Spinal cord (tissue), 10 donors: Measurements from ENCODE around the gene P2RY12. TPM values are rescaled to one million over a fixed set of nuclear protein-coding genes. Genes with fewer than 3 reads are reported as not detected.
A peak's percentile ranks its signal among the peaks of the same experiment; 100 is the strongest.

Source experiments
- DNase-seq, 6 donors: peaks; one replicate each; pipeline versions ENCODE4 v3.0.0 to v3.0.0-alpha.2; 2013 to 2015; ENCODE audit warnings: low spot score in 6 of 6, low read depth in 4 of 6
- H3K27ac ChIP-seq: one replicate; pipeline ENCODE4 v1.5.1; 2013; ENCODE audit warnings: low read depth, low read length, control low read depth
- H3K27me3 ChIP-seq: one replicate; pipeline ENCODE4 v1.6.1; 2013; ENCODE audit warnings: low read length; ENCODE audit not compliant: control insufficient read depth, insufficient read depth
- H3K36me3 ChIP-seq: one replicate; pipeline ENCODE4 v1.6.1; 2013; ENCODE audit warnings: low read length; ENCODE audit not compliant: control insufficient read depth, insufficient read depth
- H3K4me1 ChIP-seq: one replicate; pipeline ENCODE4 v1.6.1; 2013; ENCODE audit warnings: low read length; ENCODE audit not compliant: control insufficient read depth, insufficient read depth
- H3K4me3 ChIP-seq: one replicate; pipeline ENCODE4 v1.5.1; 2013; ENCODE audit warnings: low read depth, low read length, control low read depth
- H3K9me3 ChIP-seq: one replicate; pipeline ENCODE4 v1.6.1; 2013; ENCODE audit warnings: low read length; ENCODE audit not compliant: control insufficient read depth, insufficient read depth
- WGBS: methylation state at CpG from one replicate; pipeline ENCODE4 v1.1.5; 2013; ENCODE audit warnings: missing lambda C conversion rate; ENCODE audit not compliant: insufficient coverage; 5-methylcytosine and 5-hydroxymethylcytosine counted together
- polyA plus RNA-seq, 2 donors: library from polyadenylated mRNA; unstranded; fragments of 120-200 nt; gene quantifications; one replicate each; pipeline ENCODE4 v1.2.1, GENCODE V29; 2013; ENCODE audit not compliant: insufficient read length in 2 of 2
- total RNA-seq, 2 donors: library from RNA; depleted of rRNA in 1 of 2; stranded (reverse); fragments of 120-200 nt in 1 of 2; fragments of >200 nt in 1 of 2; gene quantifications; one replicate each; pipeline versions ENCODE4 v1.2.3 to v1.2.4, GENCODE V29; 2013 to 2014
- donor health status: healthy.

P2RY12 gene
- total and polyA plus RNA-seq, 4 donors: 62.7 to 167 (median 87.6) TPM

DNA sequence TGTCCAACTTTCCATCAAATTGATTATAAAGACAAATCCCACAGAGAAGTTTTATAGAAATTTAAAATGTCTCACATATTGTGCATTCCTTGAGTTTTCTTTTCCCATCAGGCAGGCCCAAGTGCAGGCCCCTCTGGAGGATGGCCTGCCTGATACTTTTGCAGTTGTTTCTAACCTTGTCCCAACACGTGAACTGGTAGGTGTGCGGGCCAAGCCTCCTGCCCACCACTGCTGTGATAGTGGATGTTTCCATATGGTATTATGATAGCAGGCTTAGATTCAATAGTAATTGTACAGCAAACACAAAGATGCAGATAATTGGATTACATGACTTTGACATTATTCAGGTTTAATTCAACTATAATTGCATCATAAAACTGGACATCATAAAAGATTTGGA, 1.4 kb downstream of the P2RY12 start:
- H3K9me3 ChIP-seq: no peaks in the 10 kb centered on the region
- no peak overlapping the region for H3K4me3 ChIP-seq
- H3K36me3 ChIP-seq: peaks cover 4% of the 10 kb centered on the region
- WGBS: 93% methylated on average over 2 of the region's 2 CpGs
- no peaks in the 10 kb centered on the region for H3K4me1 ChIP-seq
- no peaks in the 10 kb centered on the region for H3K27me3 ChIP-seq
- H3K27ac ChIP-seq: no peak overlapping the region
- DNase-seq: no peak

- no peak overlapping the region for H3K27ac ChIP-seq
- no peak for DNase-seq
- no peak overlapping the region for H3K4me3 ChIP-seq
- 96% methylated on average over 4 of the region's 5 CpGs for WGBS
- no peaks in the 10 kb centered on the region for H3K9me3 ChIP-seq
- no peaks in the 10 kb centered on the region for H3K27me3 ChIP-seq
- H3K4me1 ChIP-seq: no peaks in the 10 kb centered on the region
- H3K36me3 ChIP-seq: peaks cover 3% of the 10 kb centered on the region
Observed at GRCh38 chr3:151382671-151383070, 1.9 kb downstream of the P2RY12 start.

GRCh38 chr3:151379083-151379734, 5.3 kb downstream of the P2RY12 start:
- Histone ChIP-seq H3K27me3 (no peaks in the 10 kb centered on the region), H3K36me3 (peaks cover 3% of the 10 kb centered on the region), H3K4me1 (no peaks in the 10 kb centered on the region), H3K9me3 (no peaks in the 10 kb centered on the region), H3K27ac (no peak overlapping the region), H3K4me3 (no peak overlapping the region)
- WGBS: 58% methylated on average over 2 of the region's 4 CpGs
- peak in 2 of 6 donors; percentile 23 to 28 for DNase-seq

GRCh38 chr3:151377768-151378385, 6.7 kb downstream of the P2RY12 start:
- WGBS: 89% methylated on average over 7 of the region's 8 CpGs
- Histone ChIP-seq H3K27ac (no peak overlapping the region), H3K4me1 (no peaks in the 10 kb centered on the region)

DNA sequence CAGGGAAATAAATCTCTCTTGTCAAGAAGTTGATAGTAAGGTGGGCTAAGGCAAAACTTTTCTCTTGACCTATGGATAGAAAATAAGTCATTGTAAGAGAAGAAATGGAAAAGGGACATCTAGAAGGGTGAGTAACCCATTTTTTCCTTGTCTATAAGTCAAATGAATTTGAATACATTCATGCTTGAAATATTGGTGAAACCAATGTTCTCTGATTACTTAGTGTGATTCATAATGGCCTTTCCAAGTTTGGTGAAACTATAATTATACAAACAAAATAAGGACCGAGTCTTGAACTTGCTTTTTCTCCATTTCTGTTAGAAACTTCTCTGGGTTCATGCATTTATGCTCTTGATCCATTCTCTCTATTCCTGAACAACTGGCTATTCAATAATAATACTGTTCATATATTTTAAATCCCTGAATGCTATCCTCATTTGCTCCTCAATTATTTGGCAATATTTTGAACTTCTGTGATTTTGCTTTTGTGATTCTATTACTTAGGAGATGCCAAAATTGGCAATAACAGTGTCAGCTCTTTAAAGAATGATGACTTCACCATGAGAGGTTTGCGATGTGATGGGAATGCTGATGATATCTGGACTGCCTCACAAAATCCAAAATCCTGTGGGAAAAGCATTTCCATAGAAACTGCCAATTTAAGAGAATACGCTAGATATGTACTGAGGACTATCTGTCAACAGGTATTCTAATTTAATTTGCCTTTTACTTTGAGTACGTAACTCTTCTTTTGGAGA, 12.3 kb downstream of the P2RY12 start:
- no peaks in the 10 kb centered on the region for H3K4me1 ChIP-seq
- H3K9me3 ChIP-seq: no peaks in the 10 kb centered on the region
- no peak overlapping the region for H3K4me3 ChIP-seq
- no peak overlapping the region for H3K27ac ChIP-seq
- WGBS: no CpG with 5 or more reads among the region's 4 CpGs
- H3K27me3 ChIP-seq: no peaks in the 10 kb centered on the region
- DNase-seq: peak in 2 of 6 donors; percentile 20 to 22
- no peaks in the 10 kb centered on the region for H3K36me3 ChIP-seq

More at GRCh38 chr3:151377768-151378385, 6.7 kb downstream of the P2RY12 start:
- peaks cover 3% of the 10 kb centered on the region for H3K36me3 ChIP-seq
- H3K9me3 ChIP-seq: no peaks in the 10 kb centered on the region
- DNase-seq: no peak
- no peaks in the 10 kb centered on the region for H3K27me3 ChIP-seq
- H3K4me3 ChIP-seq: no peak overlapping the region

GRCh38 chr3:151371526-151371925, 13.0 kb downstream of the P2RY12 start:
- H3K4me1 ChIP-seq: no peaks in the 10 kb centered on the region
- no peak overlapping the region for H3K27ac ChIP-seq
- DNase-seq: no peak
- no peaks in the 10 kb centered on the region for H3K27me3 ChIP-seq
- no peak overlapping the region for H3K4me3 ChIP-seq
- H3K9me3 ChIP-seq: no peaks in the 10 kb centered on the region
- H3K36me3 ChIP-seq: no peaks in the 10 kb centered on the region

GRCh38 chr3:151367448-151367847, 17.1 kb downstream of the P2RY12 start:
- no peaks in the 10 kb centered on the region for H3K36me3 ChIP-seq
- WGBS: no CpG with 5 or more reads among the region's 5 CpGs
- DNase-seq: no peak

DNA sequence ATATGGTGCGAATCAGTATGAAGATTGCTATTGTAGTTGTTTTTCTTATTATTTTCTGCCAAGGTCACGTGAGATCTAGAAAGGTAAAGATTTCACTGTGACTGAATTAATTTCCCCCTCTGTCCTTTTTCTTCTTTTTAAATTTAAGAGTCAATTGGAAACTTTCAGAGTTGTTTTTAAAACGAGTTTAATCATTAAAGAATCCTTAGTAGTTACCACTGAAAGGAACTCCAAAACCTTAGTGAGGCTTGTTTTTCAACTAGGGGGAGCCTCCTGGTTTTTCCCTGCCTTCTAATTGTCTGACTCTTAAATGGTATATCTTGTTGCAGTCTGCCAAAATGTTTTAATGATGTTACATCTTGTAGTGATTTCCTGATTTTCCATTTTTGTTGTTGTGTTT, 17.6 kb downstream of the P2RY12 start:
- no peaks in the 10 kb centered on the region for H3K27me3 ChIP-seq
- H3K4me3 ChIP-seq: no peak overlapping the region
- H3K9me3 ChIP-seq: no peaks in the 10 kb centered on the region
- H3K27ac ChIP-seq: no peak overlapping the region
- H3K36me3 ChIP-seq: no peaks in the 10 kb centered on the region
- no peak for DNase-seq
- WGBS: no CpG with 5 or more reads among the region's 3 CpGs
- H3K4me1 ChIP-seq: no peaks in the 10 kb centered on the region

More at GRCh38 chr3:151367448-151367847, 17.1 kb downstream of the P2RY12 start:
- Histone ChIP-seq H3K27me3 (no peaks in the 10 kb centered on the region), H3K4me3 (no peak overlapping the region), H3K4me1 (no peaks in the 10 kb centered on the region), H3K9me3 (no peaks in the 10 kb centered on the region), H3K27ac (no peak overlapping the region)

DNA sequence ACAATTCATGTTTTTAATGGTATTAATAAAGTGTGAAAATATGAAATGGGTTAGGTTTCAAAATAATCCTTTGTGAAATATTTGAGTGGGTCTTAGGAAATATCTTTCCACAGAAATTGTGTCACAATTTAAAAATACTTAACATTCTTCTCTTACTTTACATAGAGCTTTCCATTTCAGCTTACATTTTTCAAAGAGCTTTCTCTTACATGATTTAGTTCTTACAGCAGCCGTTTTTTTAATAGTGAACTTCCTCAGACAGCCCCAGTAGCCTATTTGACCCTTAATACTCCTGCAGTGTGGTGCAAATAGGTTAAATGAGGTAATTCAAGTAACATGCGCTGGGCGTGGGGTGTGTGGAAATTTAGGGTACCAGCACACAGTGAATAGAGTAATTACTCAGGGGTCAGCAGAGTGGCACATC, 21.8 kb downstream of the P2RY12 start:
- Histone ChIP-seq H3K36me3 (no peaks in the 10 kb centered on the region), H3K9me3 (no peaks in the 10 kb centered on the region), H3K27me3 (no peaks in the 10 kb centered on the region), H3K4me1 (no peaks in the 10 kb centered on the region), H3K4me3 (no peak overlapping the region), H3K27ac (no peak overlapping the region)
- WGBS: 90% methylated on average over 2 of the region's 3 CpGs
- no peak for DNase-seq
